HG02870 (cell line): ENCODE results near the gene CES2.
"Not testable (repeated sequence)": the region's sequence is repeated elsewhere in the genome, so short reads cannot be mapped to it uniquely, and the experiment has no call there.

ENCODE experiments used
- ATAC-seq: cut with Tn5 transposase; IDR thresholded peaks from one replicate; pipeline ENCODE4 v1.9.1; 2021; ENCODE audit warnings: mild to moderate bottlenecking, moderate library complexity; ENCODE audit not compliant: unreplicated experiment

The CES2 gene

DNA sequence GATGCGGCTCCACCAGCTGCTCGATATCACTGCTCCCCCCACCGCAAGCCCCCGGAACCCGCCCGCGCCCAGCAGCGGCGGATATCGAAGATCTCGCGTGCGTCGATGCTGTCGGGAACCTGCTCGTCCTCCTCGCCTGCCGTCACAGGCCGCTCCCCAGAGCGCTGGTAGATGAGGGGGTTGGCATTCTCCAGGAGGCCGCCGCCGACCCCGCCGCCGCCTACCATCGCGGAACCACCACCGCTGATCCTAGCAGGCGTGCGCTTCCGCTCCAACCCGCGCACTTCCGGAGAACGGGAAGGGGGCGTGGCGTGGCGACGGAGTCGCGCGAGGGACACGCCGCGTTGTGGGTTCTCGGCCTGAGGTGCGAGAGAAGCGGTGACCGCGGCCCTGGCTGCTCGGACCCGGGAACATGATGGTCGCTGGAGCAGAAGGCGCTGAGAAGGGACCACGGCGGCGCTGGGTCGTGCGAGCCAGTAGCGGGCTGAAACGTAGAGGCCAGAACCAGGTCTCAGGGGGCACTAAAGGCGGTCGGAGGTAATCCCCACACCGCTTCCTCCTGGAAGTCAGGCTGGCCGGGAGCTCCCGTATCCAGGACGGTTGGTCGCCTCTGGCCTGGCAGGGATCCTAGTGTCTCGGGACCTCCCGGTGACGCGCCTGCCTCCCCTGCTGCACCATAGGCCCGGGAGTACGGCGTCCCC, 1.0 kb upstream of the CES2 start, which contains the start of gene CIAO2B:
CIAO2B (minus strand) TSS at position 265 of the 701 bp plus-strand sequence; CDS start at position 227, 38 bp downstream.
- ATAC-seq: peak; percentile 64

DNA sequence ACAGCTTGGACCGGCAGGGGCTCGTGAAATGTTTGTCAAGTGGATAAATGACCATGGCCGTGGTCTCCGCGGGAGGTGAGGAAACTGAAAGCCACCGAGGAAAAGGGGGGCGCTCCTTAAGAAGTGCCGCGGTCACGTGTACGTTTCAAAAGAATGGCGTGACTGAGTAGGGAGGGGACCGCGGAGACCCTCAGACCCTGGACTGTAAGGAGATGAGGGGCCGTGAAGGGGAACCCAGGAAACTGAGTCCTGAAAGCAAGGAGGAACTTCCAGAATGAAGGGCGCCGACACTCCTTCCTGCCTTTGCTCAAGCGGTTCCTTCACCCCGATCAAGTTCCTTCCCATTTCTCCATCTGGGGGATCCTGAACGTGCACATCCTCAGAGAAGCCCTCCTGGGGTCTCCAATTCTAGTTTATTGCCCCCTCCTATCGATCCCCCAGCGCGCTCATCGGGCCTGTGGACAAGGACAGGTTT, 440 bp upstream of the CES2 start:
- peak; percentile 7 for ATAC-seq

DNA sequence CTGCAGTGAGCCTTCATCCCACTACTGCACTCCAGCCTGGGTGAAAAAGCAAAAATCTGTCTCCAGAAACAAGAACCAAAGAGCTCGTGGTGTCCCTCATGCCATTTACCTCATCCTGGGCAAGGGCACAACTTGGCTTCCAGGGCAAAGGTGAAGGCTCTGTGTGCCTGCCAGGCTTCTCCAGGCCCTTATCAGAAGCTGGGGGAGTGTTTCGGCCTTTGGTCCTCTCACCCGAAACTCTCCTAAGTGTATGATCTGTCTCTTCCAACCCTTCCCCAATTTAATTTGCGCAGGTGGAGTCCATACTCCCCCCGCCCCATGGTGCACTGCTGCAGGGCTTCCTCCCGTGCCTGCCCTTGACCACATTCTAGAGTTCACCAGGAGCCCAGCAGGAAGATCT, 1.1 kb downstream of the CES2 start:
- no peak for ATAC-seq

DNA sequence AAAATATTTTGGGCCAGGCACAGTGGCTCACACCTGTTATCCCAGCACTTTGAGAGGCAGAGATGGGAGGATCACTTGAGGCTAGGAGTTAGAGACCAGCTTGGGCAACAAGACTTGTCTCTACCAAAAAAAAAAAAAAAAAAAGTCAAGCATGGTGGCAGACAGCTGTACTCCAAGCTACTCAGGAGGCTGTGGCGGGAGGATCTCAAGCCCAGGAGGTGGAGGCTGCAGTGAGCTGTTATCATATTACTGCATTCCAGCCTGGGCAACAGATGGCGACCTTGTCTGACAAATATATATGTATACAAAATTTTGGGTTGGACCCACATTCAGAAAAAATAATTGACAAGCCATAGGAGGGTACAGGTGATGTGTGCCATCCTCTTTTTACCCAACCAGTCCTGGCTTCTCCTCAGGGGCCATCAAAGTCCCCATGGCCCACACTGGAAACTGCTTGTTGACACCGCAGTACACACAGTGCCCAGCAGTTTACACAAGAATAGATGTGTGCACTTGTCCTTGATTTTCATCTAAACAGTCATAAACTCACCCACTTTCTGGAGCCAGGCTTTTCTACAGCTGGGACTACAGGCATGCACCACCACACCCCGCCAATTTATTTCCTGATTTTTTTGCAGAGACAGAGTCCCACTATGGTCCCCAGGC, 1.7 kb downstream of the CES2 start:
- no peak for ATAC-seq

DNA sequence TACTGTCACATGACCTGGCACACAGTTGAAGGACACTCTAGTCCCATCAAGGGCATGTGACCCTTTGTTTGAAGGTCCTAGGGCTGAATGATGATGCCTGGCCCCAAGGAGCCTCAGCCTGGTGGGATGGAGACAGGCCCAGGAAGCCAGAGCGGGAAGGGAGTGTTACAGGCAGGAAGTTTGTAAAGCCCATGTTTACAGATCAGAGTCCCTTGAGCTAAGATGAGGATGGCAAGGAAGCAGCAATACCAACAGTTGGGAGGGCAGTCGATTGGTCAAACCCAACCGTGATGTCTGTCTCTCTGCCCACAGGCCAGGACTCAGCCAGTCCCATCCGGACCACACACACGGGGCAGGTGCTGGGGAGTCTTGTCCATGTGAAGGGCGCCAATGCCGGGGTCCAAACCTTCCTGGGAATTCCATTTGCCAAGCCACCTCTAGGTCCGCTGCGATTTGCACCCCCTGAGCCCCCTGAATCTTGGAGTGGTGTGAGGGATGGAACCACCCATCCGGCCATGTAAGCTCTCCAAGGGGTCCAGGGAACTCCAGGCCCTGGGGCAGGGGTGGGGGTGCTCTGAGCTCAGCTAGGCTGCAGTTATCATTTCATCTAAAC, 2.5 kb downstream of the CES2 start:
- ATAC-seq: no peak

DNA sequence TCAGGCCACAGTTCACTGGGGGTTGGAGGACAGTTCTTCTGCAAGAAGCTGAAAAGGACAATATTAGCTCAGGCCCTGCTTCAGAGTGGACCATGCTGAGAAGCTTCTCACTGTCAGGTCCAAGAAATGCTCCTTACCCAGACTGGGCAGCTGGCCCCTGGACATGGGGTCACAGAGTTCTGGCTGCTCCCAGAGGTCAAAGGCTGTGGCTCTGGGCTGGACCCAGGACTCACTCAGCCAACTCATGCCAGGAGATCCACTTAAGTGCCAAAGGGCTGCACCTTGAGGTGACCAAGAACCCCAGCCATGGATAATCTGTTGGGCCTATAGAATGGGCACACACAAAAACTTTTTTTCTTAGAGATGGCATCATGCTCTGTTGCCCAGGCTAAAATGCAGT, 4.0 kb downstream of the CES2 start:
- no peak for ATAC-seq

DNA sequence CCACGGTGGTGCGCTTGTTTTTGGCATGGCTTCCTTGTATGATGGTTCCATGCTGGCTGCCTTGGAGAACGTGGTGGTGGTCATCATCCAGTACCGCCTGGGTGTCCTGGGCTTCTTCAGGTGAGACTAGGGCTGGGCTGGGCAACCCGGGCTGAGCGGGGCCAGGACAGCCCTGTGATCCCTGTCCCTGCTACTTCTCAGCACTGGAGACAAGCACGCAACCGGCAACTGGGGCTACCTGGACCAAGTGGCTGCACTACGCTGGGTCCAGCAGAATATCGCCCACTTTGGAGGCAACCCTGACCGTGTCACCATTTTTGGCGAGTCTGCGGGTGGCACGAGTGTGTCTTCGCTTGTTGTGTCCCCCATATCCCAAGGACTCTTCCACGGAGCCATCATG, 4.9 kb downstream of the CES2 start:
- no peak for ATAC-seq

DNA sequence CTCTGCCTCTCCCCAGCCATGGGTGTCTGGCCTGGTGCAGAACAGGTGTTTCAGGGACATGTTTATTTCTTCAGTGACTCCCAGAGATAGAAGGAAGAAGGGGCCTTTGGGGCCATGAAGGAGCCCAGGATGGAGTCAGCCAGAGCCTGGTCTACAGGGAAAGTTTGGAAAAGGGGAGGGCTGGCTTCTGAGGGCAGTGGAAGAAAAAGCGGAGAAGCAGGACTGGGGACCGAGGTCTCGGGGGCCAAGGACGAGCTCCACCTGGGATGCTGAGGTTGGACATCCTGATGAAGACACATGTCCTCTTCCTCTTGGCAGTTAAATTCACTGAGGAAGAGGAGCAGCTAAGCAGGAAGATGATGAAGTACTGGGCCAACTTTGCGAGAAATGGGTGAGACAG, 7.7 kb downstream of the CES2 start:
- ATAC-seq: no peak

DNA sequence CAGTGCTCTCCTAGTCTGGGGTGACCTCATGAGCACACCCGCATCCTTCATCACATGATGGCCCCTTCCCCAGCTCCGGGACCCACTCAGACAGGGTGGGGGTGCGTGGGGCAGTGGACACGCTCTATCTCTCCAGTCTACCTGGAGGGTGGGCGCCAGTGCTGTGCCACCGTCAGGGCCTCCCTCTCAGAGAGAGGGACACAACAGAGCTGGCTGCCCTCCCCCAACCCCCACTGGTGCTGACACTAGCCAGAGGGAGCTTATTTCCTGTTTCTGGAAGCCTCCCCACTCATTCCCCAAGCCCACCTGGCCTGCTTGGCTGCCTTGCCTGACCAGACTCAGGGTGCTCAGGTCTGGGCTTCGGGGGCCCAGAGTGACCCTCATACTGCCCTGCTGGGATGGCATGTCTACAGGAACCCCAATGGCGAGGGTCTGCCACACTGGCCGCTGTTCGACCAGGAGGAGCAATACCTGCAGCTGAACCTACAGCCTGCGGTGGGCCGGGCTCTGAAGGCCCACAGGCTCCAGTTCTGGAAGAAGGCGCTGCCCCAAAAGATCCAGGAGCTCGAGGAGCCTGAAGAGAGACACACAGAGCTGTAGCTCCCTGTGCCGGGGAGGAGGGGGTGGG, 8.2 kb downstream of the CES2 start:
- ATAC-seq: no peak

DNA sequence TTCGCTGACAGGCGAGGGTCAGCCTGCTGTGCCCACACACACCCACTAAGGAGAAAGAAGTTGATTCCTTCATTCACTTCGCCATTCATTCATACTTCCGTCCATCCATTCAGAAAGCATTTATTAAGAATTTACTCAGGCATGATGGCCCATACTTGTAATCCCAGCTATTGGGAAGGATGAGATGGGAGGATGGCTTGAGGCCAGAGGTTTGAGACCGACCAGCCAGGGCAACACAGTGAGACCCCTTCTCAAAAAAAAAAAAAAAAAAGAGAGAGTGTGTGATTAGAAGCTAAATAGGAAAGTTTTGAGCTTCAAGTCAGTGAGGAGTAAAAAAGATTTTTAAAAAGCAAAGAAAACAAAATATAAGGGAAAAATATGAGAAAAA, 8.7 kb downstream of the CES2 start:
- no peak for ATAC-seq

DNA sequence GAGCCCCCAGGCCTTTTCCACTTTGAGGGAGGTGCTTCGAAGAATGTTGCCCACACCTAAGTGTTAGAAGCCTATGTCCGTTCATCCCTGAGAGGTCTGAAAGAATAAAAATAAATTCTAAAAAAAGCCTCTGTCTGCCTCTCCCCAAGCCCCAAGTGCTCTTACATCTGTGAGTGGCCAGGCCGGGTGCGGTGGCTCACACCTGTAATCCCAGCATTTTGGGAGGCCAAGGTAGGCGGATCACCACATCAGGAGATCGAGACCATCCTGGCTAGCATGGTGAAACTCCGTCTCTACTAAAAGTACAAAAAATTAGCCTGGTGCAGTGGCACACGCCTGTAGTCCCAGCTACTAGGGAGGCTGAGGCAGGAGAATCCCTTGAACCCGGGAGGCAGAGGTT, 9.7 kb downstream of the CES2 start:
- ATAC-seq: not testable (repeated sequence)

DNA sequence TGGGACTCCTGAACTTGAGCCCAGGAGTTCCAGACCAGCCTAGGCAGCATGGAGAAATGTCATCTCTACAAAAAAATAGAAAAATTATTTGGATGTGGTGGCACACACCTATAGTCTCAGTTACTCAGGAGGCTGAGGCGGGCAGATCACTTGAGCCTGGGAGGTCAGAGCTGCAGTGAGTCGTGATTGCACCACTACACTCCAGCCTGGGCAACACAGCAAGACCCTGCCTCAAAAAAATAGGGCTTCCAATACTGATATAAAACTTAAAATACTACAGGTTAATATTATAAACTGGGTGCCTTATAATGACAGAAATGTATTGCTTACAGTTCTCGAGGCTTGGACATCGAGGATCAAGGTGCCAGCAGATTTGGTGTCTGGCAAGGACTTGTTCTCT, 10.6 kb downstream of the CES2 start:
- ATAC-seq: no peak

DNA sequence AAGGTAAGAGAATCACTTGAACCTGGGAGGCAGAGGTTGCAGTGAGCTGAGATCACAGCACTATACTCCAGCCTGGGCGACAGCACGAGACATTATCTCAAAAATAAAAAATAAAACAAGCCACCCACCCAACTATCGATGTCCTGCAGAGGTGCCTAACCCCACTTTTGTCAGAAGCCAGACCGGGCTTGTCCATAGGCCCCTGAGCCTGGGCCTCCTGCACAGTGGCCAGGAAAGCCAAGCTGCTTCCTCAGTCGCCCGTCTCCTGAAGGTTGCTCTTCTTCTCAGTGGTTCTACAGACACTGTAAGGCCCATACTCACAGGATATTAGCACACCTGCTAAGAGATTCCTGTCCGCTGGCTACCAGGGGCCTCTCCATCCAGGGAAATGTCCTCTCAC, 11.2 kb downstream of the CES2 start:
- no peak for ATAC-seq

DNA sequence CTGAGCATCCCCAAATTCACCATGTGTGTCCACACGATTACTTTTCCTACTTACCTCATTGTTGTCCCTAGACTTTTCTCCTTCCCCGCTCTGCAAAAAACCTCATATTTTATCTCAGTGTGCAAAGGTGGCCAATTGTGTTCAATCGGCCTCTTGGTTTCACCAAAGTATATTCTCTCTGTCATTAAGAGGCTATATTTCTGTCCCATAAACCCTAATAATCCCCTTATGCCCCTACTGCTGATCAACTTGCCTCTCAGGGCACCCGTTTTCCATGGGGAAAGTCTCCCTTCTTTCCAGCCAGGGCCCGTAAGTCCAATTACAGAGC, 11.6 kb downstream of the CES2 start:
- ATAC-seq: no peak

DNA sequence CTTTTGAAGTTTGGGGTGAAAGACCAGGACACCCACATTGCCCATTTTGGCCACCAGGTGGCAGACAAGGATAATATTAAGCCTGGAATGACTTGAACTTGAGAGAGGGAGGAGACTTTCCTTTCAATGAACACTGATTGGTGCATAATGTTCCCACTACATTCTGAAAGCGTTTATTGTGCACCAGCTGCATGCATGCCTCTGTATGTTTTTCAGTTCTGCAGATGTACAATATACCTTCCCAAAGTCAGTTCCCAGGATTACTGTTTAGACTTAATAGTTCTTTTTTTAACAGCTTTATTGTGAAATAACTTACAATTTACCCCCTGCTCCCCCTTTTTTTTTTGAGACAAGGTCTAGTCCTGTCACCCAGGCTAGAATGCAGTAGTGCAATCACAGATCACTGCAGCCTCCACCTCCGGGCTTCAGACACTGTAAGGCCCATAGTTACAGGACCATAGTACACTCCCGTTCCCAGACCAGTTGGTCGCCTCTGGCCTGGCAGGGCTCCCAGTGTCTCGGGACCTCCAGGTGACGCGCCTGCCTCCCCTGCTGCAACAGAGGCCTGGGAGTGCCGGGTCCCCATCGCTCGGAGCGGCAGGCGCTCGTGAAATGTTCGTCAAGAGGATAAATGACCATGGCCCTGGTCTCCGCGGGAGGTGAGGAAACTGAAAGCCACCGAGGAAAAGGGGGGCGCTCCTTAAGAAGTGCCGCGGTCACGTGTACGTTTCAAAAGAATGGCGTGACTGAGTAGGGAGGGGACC, 12.2 kb downstream of the CES2 start:
- peak; percentile 64 for ATAC-seq

DNA sequence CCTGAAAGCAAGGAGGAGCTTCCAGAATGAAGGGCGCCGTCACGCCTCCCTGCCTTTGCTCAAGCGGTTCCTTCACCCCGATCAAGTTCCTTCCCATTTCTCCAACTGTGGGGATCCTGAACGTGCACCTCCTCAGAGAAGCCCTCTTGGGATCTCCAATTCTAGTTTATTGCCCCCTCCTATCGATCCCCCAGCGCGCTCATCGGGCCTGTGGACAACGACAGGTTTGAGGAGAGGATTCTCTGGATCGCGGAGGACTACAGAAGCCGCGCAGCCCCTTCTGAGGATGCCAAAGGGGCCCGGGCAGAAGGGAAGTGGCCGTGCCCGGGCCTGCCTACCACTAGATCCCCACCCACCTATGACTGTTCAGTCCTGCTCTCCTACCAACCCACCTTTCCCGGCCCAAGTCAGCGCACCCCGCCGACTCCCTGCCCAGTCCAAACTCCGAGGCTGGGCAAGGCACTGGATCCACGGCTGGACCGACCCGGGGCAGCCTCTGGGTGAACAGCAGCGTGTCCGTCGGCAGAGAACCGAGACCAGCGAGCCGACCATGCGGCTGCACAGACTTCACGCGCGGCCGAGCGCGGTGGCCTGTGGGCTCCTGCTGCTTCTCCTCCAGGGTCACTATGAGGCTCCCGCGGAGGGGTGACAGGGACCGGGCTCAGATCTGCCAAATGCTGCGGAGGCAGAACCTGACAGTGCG, 13.0 kb downstream of the CES2 start:
- no peak for ATAC-seq

DNA sequence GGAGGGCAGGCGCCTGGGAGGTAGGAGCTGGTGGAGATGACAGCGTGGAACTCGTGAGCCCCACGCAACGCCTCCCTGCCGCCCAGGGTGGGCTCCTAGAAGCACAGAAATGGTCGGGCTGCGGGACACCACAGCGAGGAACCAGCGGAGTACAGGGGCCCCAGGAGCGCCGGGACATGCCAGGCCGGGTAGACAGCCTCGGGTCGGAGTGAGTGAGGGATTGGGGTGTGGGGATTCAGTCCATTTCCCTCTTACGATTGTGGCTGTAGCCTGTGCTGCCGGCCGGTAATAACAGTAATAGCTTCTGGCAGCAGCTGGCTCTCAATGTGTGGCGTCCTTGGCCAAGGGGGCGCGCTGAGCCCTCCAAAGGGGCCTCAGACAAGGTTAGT, 13.5 kb downstream of the CES2 start:
- ATAC-seq: no peak

DNA sequence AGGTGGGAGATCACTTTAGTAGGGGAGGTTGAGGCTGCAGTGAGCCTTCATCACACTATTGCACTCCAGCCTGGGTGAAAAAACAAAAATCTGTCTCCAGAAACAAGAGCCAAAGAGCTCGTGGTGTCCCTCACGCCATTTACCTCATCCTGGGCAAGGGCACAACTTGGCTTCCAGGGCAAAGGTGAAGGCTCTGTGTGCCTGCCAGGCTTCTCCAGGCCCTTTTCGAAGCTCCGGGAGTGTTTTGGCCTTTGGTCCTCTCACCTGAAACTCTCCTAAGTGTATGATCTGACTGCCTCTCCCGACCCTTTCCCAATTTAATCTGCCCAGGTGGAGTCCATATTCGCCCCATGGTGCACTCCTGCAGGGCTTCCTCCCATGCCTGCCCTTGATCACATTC, 14.2 kb downstream of the CES2 start:
- ATAC-seq: no peak

DNA sequence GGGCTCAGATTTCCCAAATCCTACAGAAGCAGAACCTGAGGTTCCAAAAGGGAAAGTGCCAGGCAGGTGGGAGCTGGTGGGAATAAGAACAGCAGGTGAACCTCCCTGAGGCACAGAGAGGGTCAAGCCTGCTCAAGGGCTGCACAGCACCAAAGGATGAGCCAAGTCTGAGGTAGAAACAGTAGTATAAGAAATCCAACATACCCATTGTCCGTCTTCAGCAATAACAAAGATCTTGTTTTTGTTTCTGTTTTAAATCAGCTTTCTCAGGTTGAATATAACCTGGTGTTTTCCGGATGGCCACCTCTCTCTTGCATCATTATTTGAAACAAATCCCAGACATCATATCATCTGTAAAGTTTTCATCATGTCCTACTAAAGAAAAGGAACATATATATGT, 15.1 kb downstream of the CES2 start:
- no peak for ATAC-seq

DNA sequence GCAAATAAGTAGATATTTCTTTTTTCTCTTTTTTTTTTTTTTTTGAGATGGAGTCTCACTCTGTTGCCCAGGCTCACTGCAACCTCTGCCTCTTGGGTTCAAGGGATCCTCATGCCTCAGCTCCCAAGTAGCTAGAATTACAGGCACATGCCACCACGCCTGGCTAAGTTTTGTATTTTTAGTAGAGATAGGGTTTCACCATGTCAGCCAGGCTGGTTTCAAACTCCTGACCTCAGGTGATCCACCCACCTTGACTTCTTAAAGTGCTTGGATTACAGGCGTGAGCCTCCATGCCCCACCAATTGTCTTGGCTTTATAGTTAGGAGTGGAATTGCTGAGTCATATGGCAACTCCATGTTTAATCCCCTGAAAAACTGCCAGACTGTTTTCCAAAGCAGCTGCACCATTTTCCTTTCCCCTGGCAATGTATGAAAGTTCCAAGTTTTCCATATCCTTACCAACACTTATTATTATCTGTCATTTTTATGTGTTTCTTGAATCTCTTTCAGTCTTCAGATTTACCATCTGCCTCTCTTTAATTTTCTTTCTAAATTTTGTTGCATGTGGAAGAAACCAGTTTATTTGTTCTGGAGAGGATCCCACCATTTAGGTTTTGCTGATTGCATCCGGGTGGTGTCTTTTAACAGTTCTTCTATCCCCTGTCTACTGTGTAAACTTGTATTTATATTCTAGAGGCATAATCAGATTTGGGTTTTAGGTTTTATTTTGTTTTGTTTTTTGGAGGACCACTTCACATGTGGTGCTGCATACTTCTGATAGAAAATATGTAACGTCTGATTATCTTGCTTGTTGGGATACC, 15.9 kb downstream of the CES2 start:
- ATAC-seq: no peak
